B cell (primary cell): Measurements from ENCODE around the gene RSBN1L. TPM values are rescaled to one million over a fixed set of nuclear protein-coding genes. Genes with fewer than 3 reads are reported as not detected.

Source experiments
- ATAC-seq: fragments of 200-7000 bp; cut with Tn5 transposase; one replicate; pipeline ENCODE4 v1.10.0; 2021; ENCODE audit warnings: low read depth, mild to moderate bottlenecking, moderate number of reproducible peaks, moderate library complexity
- CTCF ChIA-PET: fragments of 350-600 bp; sonication (Branson Sonifier 250); formaldehyde crosslinking; loops from one replicate; lab custom pipeline; 2021; ENCODE audit warnings: antibody characterized with exemption, inconsistent platforms; lab: Charles Lee
- POLR2A ChIA-PET: fragments of 350-600 bp; sonication (Branson Sonifier 250); formaldehyde crosslinking; loops from one replicate; lab custom pipeline; 2021; ENCODE audit warnings: antibody characterized with exemption; lab: Charles Lee
- DNase-seq: peaks from one replicate; pipeline ENCODE4 v3.0.0; 2013
- H2AFZ ChIP-seq: 2 replicates; pipeline ENCODE4 v1.6.1; 2012; ENCODE audit warnings: mild to moderate bottlenecking, low read depth, low read length; ENCODE audit not compliant: insufficient read depth, poor library complexity, severe bottlenecking
- H3K27ac ChIP-seq, 2 donors: 1 replicate in 1 of 2; 2 replicates in 1 of 2; pipeline ENCODE4 v1.5.1; 2012 to 2013; ENCODE audit warnings: low read length in 2 of 2, mild to moderate bottlenecking in 2 of 2, moderate library complexity in 1 of 2
- H3K27me3 ChIP-seq, 4 experiments: fragments of 200-600 bp in 1 of 4; sonication (generic) in 1 of 4; replicated peaks in 1 of 4; 1 replicate in 2 of 4; 2 replicates in 2 of 4; pipeline versions ENCODE4 v1.6.1 to v1.7.0; 2013 to 2016; ENCODE audit warnings: low read length in 3 of 4, mild to moderate bottlenecking in 2 of 4, mixed read lengths in 1 of 4, moderate library complexity in 1 of 4; ENCODE audit not compliant: insufficient read depth in 4 of 4, control insufficient read depth in 3 of 4; ENCODE audit errors: control extremely low read depth in 1 of 4
- H3K36me3 ChIP-seq, 2 experiments: replicated peaks in 1 of 2; 1 replicate in 1 of 2; 2 replicates in 1 of 2; pipeline versions ENCODE4 v1.6.1 to v1.7.1; 2013; ENCODE audit warnings: low read length in 1 of 2; ENCODE audit not compliant: insufficient read depth in 2 of 2, control insufficient read depth in 1 of 2; ENCODE audit errors: control extremely low read depth in 1 of 2, extremely low read depth in 1 of 2
- H3K4me1 ChIP-seq, 2 donors: fragments of 200-600 bp in 1 of 2; sonication (generic) in 1 of 2; 1 replicate in 1 of 2; 2 replicates in 1 of 2; pipeline versions ENCODE4 v1.5.1 to v1.6.1; 2013 to 2017; ENCODE audit warnings: low read length in 2 of 2; ENCODE audit not compliant: control insufficient read depth in 2 of 2, insufficient read depth in 2 of 2
- H3K4me2 ChIP-seq: replicated peaks from 2 replicates; pipeline ENCODE3; 2012; ENCODE audit warnings: mild to moderate bottlenecking, low read depth, low read length; ENCODE audit not compliant: poor library complexity, severe bottlenecking
- H3K4me3 ChIP-seq, 5 experiments: fragments of 200-600 bp in 1 of 5; sonication (generic) in 1 of 5; 1 replicate in 3 of 5; 2 replicates in 2 of 5; pipeline versions ENCODE4 v1.5.1 to v1.7.0; 2011 to 2016; ENCODE audit warnings: low read length in 4 of 5, mild to moderate bottlenecking in 4 of 5, low read depth in 2 of 5, control low read depth in 1 of 5, moderate library complexity in 1 of 5; ENCODE audit not compliant: insufficient read depth in 1 of 5; ENCODE audit errors: control extremely low read depth in 1 of 5, extremely low read depth in 1 of 5
- H3K79me2 ChIP-seq: fragments of 200-600 bp; sonication (generic); one replicate; pipeline ENCODE4 v1.6.0; 2016; ENCODE audit warnings: low read length; ENCODE audit not compliant: control insufficient read depth, insufficient read depth
- H3K9ac ChIP-seq: fragments of 200-600 bp; sonication (generic); 2 replicates; pipeline ENCODE4 v1.6.1; 2017; ENCODE audit warnings: mild to moderate bottlenecking, low read length, moderate library complexity
- H3K9me3 ChIP-seq, 3 donors: one replicate each; pipeline versions ENCODE4 v1.6.1 to v1.7.1; 2013; ENCODE audit warnings: low read length in 2 of 3; ENCODE audit not compliant: control insufficient read depth in 2 of 3, insufficient read depth in 1 of 3; ENCODE audit errors: control extremely low read depth in 1 of 3
- H4K20me1 ChIP-seq: 2 replicates; pipeline ENCODE4 v1.6.0; 2012; ENCODE audit warnings: mild to moderate bottlenecking, low read length; ENCODE audit not compliant: insufficient read depth, control insufficient read depth, poor library complexity, severe bottlenecking
- H3K27ac Mint-ChIP-seq: one replicate; pipeline ENCODE4 v1.8.0; 2021; ENCODE audit warnings: mixed read lengths
- H3K27me3 Mint-ChIP-seq: one replicate; pipeline ENCODE4 v1.8.0; 2021; ENCODE audit warnings: mixed read lengths
- H3K4me1 Mint-ChIP-seq: one replicate; pipeline ENCODE4 v1.8.0; 2021; ENCODE audit warnings: mixed read lengths
- H3K4me3 Mint-ChIP-seq: one replicate; pipeline ENCODE4 v1.8.0; 2021; ENCODE audit warnings: mixed read lengths
- H3K9me3 Mint-ChIP-seq: one replicate; pipeline ENCODE4 v1.8.0; 2022; ENCODE audit warnings: mixed read lengths; ENCODE audit not compliant: insufficient read depth
- EZH2 ChIP-seq: IDR thresholded peaks from 2 replicates; pipeline ENCODE4 v1.6.1; 2012; ENCODE audit warnings: borderline replicate concordance, low read depth, mild to moderate bottlenecking, moderate library complexity, low read length; ENCODE audit not compliant: insufficient read depth, poor library complexity, severe bottlenecking
- WGBS: methylation state at CpG from one replicate; pipeline ENCODE4 v1.1.5; 2013; ENCODE audit warnings: missing lambda C conversion rate; ENCODE audit not compliant: insufficient coverage; 5-methylcytosine and 5-hydroxymethylcytosine counted together
- intact Hi-C: fragments of 100-400 bp; cut with micrococcal nuclease; formaldehyde crosslinking; loops from one replicate; pipeline ENCODE4 v1.10.0; 2022
- polyA plus RNA-seq: library from polyadenylated mRNA; depleted of rRNA; stranded (reverse); fragments of >200 nt; gene quantifications from 2 replicates; pipeline ENCODE4 v1.2.3, GENCODE V29; 2012
- total RNA-seq, 2 donors: library from RNA; stranded (reverse); fragments of 120-200 nt in 1 of 2; gene quantifications; 1 replicate in 1 of 2; 2 replicates in 1 of 2; pipeline versions ENCODE4 v1.2.3 to v1.2.4, GENCODE V29; 2013 to 2022
- TF ChIP-seq, protein P1 (sequence below): fragments of 200-600 bp; IDR thresholded peaks from one replicate; pipeline ENCODE4 v1.8.0; 2022; ENCODE audit warnings: antibody characterized with exemption, mild to moderate bottlenecking

Gene RSBN1L
- total and polyA plus RNA-seq, 2 donors (not counting 1 experiment from before 2014, with no cell fraction given), result 17.0 to 47.0 TPM

GRCh38 chr7:77736991-77737390, 40.7 kb downstream of the RSBN1L start:
- WGBS, result 100% methylated on average over 4 of the region's 5 CpGs

DNA sequence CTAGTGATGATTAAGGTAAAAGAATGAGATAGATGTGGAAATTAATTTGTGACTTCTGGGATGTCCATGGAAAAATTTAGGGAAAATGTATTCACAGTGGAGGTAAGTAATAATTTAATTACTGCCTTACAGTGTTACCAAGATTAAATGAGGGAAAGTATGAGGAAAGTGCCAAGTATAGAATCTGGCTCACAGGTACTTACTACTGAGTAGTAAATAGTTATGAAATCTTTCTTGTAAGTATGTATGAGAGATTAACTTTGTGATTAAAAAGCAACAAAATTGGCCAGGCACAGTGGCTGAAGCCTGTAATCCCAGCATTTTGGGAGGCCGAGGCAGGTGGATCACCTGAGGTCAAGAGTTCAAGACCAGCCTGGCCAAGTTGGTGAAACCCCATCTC, 42.1 kb downstream of the RSBN1L start:
- Histone ChIP-seq H3K4me2 (no peak overlapping the region), H3K27me3 (no peaks in the 10 kb centered on the region), H3K9ac (no peak overlapping the region), H4K20me1 (peaks cover 11% of the 10 kb centered on the region), H3K27ac (no peak overlapping the region), H3K4me1 (peaks cover 0 to 4% of the 10 kb centered on the region in 2 donors), H3K36me3 (peaks cover 7 to 14% of the 10 kb centered on the region in 2 experiments), H3K4me3 (no peak overlapping the region), H3K79me2 (peaks cover 46% of the 10 kb centered on the region), H3K9me3 (no peaks in the 10 kb centered on the region), H2AFZ (no peak overlapping the region)
- no peak for ATAC-seq
- Mint-ChIP-seq H3K4me3 (no peak overlapping the region), H3K27me3 (no peaks in the 10 kb centered on the region), H3K27ac (no peak overlapping the region), H3K4me1 (peaks cover 15% of the 10 kb centered on the region), H3K9me3 (no peaks in the 10 kb centered on the region)
- no peak for DNase-seq
- no peak for TF ChIP-seq EZH2
- TF ChIP-seq, protein P1, sequence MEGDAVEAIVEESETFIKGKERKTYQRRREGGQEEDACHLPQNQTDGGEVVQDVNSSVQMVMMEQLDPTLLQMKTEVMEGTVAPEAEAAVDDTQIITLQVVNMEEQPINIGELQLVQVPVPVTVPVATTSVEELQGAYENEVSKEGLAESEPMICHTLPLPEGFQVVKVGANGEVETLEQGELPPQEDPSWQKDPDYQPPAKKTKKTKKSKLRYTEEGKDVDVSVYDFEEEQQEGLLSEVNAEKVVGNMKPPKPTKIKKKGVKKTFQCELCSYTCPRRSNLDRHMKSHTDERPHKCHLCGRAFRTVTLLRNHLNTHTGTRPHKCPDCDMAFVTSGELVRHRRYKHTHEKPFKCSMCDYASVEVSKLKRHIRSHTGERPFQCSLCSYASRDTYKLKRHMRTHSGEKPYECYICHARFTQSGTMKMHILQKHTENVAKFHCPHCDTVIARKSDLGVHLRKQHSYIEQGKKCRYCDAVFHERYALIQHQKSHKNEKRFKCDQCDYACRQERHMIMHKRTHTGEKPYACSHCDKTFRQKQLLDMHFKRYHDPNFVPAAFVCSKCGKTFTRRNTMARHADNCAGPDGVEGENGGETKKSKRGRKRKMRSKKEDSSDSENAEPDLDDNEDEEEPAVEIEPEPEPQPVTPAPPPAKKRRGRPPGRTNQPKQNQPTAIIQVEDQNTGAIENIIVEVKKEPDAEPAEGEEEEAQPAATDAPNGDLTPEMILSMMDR, result no peak
- ChIA-PET CTCF (no interaction called here), POLR2A (no interaction called here)
- whole genome bisulfite sequencing, result no CpG with 5 or more reads among the region's 1 CpG
- intact Hi-C loops, result no loop called here

More at GRCh38 chr7:77736991-77737390, 40.7 kb downstream of the RSBN1L start:
- DNase-seq (no peak), ATAC-seq (no peak)
- Mint-ChIP-seq H3K27me3 (no peaks in the 10 kb centered on the region), H3K9me3 (no peaks in the 10 kb centered on the region), H3K4me3 (no peak overlapping the region), H3K27ac (no peak overlapping the region), H3K4me1 (peaks cover 14% of the 10 kb centered on the region)
- Histone ChIP-seq H3K9ac (no peak overlapping the region), H3K36me3 (peaks cover 4 to 12% of the 10 kb centered on the region in 2 experiments), H3K27ac (no peak overlapping the region), H4K20me1 (peaks cover 22% of the 10 kb centered on the region), H3K4me3 (no peak overlapping the region), H3K4me1 (no peaks in the 10 kb centered on the region), H3K9me3 (no peaks in the 10 kb centered on the region), H3K79me2 (peaks cover 54% of the 10 kb centered on the region), H3K27me3 (no peaks in the 10 kb centered on the region), H3K4me2 (no peak overlapping the region), H2AFZ (no peak overlapping the region)
- CTCF ChIA-PET, result interaction anchor here (0.6 to 0.7 kb wide), 2 partner anchors 68 to 405 kb away, joined by 3 read pairs; no protein-coding TSS in a partner anchor
- TF ChIP-seq EZH2, result no peak
- TF ChIP-seq, protein P1, result no peak
- intact Hi-C loops, result no loop called here
- POLR2A ChIA-PET, result no interaction called here
